ENCODE data around the gene RBBP4. TPM values are rescaled to one million over a fixed set of nuclear protein-coding genes. Genes with fewer than 3 reads are reported as not detected.
"Not testable (repeated sequence)": the region's sequence is repeated elsewhere in the genome, so short reads cannot be mapped to it uniquely, and the experiment has no call there.

The RBBP4 gene
- total RNA-seq, 2 donors from 2014 or later = 128 to 129 TPM

- ATAC-seq (no peak), DNase-seq (no peak)
- intact Hi-C loops (cut with DNase I, micrococcal nuclease) = no loop called here
Observed at GRCh38 chr1:32635508-32636277, 15.3 kb upstream of the RBBP4 start.

- ATAC-seq = peak; percentile 29
Observed at GRCh38 chr1:32636914-32637645, 13.9 kb upstream of the RBBP4 start.

GRCh38 chr1:32639489-32640075 is 11.4 kb upstream of the RBBP4 start:
- DNase-seq (no peak), ATAC-seq (no peak)
- intact Hi-C loops (cut with DNase I, micrococcal nuclease) = no loop called here

More at GRCh38 chr1:32636914-32637645, 13.9 kb upstream of the RBBP4 start:
- DNase-seq = no peak
- intact Hi-C loops (cut with DNase I, micrococcal nuclease) = no loop called here

- intact Hi-C loops (cut with DNase I, micrococcal nuclease); DNase-seq; ATAC-seq: not testable (repeated sequence)
Observed at GRCh38 chr1:32642292-32642827, 8.6 kb upstream of the RBBP4 start.

GRCh38 chr1:32644426-32644825 is 6.6 kb upstream of the RBBP4 start:
- ATAC-seq = peak; percentile 90
- intact Hi-C loops (cut with DNase I, micrococcal nuclease) = no loop called here
- no peak for DNase-seq

- intact Hi-C loops (cut with DNase I, micrococcal nuclease) = no loop called here
- no peak for ATAC-seq
- DNase-seq = no peak
Observed at GRCh38 chr1:32647308-32648134, 3.5 kb upstream of the RBBP4 start.

GRCh38 chr1:32650248-32650751 is 708 bp upstream of the RBBP4 start, which contains the start of gene ZBTB8OS:
TSS of gene ZBTB8OS (minus strand) at chr1:32650550. CDS start at chr1:32650529, 21 bp downstream.
- ATAC-seq (peak; percentile 83), DNase-seq (peak; percentile 93 to 95)
- intact Hi-C loops (cut with DNase I, micrococcal nuclease) = no loop called here

- DNase-seq = no peak
- intact Hi-C loops (cut with DNase I, micrococcal nuclease) = no loop called here
- ATAC-seq = peak; percentile 18
Observed at GRCh38 chr1:32651461-32652073, 559 bp downstream of the RBBP4 start.

GRCh38 chr1:32652244-32652962 is 1.4 kb downstream of the RBBP4 start:
- no peak for DNase-seq
- ATAC-seq = no peak
- intact Hi-C loops (cut with DNase I, micrococcal nuclease) = no loop called here

- ATAC-seq = no peak
- intact Hi-C loops (cut with DNase I, micrococcal nuclease) = no loop called here
- DNase-seq = no peak
Observed at GRCh38 chr1:32659581-32659980, 8.6 kb downstream of the RBBP4 start.

GRCh38 chr1:32665915-32666314 is 14.9 kb downstream of the RBBP4 start:
- intact Hi-C loops (cut with DNase I, micrococcal nuclease) = no loop called here
- no peak for ATAC-seq
- no peak for DNase-seq

GRCh38 chr1:32666901-32667566 is 16.0 kb downstream of the RBBP4 start:
- intact Hi-C loops (cut with DNase I, micrococcal nuclease) = no loop called here
- DNase-seq = no peak
- no peak for ATAC-seq

- intact Hi-C loops (cut with DNase I, micrococcal nuclease); ATAC-seq; DNase-seq: not testable (repeated sequence)
Observed at GRCh38 chr1:32668716-32669115, 17.7 kb downstream of the RBBP4 start.

GRCh38 chr1:32676945-32677344 is 25.9 kb downstream of the RBBP4 start:
- DNase-seq (no peak), ATAC-seq (peak; percentile 60)
- intact Hi-C loops (cut with DNase I, micrococcal nuclease) = no loop called here

GRCh38 chr1:32679993-32680392 is 29.0 kb downstream of the RBBP4 start:
- DNase-seq; ATAC-seq; intact Hi-C loops (cut with DNase I, micrococcal nuclease): not testable (repeated sequence)

- ATAC-seq (peak; percentile 59), DNase-seq (no peak)
- intact Hi-C loops (cut with DNase I, micrococcal nuclease) = no loop called here
Observed at GRCh38 chr1:32680642-32681041, 29.6 kb downstream of the RBBP4 start.

GRCh38 chr1:32681509-32681908 is 30.5 kb downstream of the RBBP4 start:
- ATAC-seq (no peak), DNase-seq (no peak)
- intact Hi-C loops (cut with DNase I, micrococcal nuclease) = no loop called here
